Lower leg skin (tissue), 3 donors: ENCODE results near the gene TMIE.

Experiments used
- CTCF ChIP-seq, 3 donors: fragments of 450-650 bp; IDR thresholded peaks; one replicate each; pipeline ENCODE4 v1.5.1; 2016; ENCODE audit warnings: antibody characterized with exemption in 3 of 3, mild to moderate bottlenecking in 3 of 3, moderate library complexity in 2 of 3
- POLR2A ChIP-seq, 2 donors: fragments of 450-650 bp; IDR thresholded peaks; one replicate each; pipeline ENCODE4 v1.6.1; 2016 to 2017; ENCODE audit warnings: antibody characterized with exemption in 2 of 2, mild to moderate bottlenecking in 1 of 2, moderate library complexity in 1 of 2

- no peak for TF ChIP-seq CTCF (IDR thresholded peaks at IDR 0.05)
- TF ChIP-seq POLR2A (IDR thresholded peaks at IDR 0.05) = no peak
Measured at GRCh38 chr3:46719735-46720271, 18.6 kb downstream of the TMIE start.
